ENCODE measurements around the gene PRRC2A. TPM values are rescaled to one million over a fixed set of nuclear protein-coding genes. Genes with fewer than 3 reads are reported as not detected.

The PRRC2A gene
- total RNA-seq, 4 donors from 2014 or later: 100 to 163 (median 113) TPM

- no peak for DNase-seq (ENCODE audit: low spot score in 2 of 2)
- TF ChIP-seq, protein P1, sequence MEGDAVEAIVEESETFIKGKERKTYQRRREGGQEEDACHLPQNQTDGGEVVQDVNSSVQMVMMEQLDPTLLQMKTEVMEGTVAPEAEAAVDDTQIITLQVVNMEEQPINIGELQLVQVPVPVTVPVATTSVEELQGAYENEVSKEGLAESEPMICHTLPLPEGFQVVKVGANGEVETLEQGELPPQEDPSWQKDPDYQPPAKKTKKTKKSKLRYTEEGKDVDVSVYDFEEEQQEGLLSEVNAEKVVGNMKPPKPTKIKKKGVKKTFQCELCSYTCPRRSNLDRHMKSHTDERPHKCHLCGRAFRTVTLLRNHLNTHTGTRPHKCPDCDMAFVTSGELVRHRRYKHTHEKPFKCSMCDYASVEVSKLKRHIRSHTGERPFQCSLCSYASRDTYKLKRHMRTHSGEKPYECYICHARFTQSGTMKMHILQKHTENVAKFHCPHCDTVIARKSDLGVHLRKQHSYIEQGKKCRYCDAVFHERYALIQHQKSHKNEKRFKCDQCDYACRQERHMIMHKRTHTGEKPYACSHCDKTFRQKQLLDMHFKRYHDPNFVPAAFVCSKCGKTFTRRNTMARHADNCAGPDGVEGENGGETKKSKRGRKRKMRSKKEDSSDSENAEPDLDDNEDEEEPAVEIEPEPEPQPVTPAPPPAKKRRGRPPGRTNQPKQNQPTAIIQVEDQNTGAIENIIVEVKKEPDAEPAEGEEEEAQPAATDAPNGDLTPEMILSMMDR (IDR thresholded peaks at IDR 0.05): no peak
- TF ChIP-seq POLR2AphosphoS5 (IDR thresholded peaks at IDR 0.05): no peak
- no peak for TF ChIP-seq POLR2A (IDR thresholded peaks at IDR 0.05)
- TF ChIP-seq EP300 (IDR thresholded peaks at IDR 0.05): no peak
- 78% methylated on average over 11 of the region's 12 CpGs for WGBS
- H3K4me3 ChIP-seq: no peak overlapping the region
- H3K36me3 ChIP-seq: no peaks in the 10 kb centered on the region
- H3K27ac ChIP-seq: no peak overlapping the region
- no peaks in the 10 kb centered on the region for H3K27me3 ChIP-seq
- peaks cover 17% of the 10 kb centered on the region for H3K4me1 ChIP-seq
- no peaks in the 10 kb centered on the region for H3K9me3 ChIP-seq
Measured at GRCh38 chr6:31578184-31579118, 42.1 kb upstream of the PRRC2A start.

DNA sequence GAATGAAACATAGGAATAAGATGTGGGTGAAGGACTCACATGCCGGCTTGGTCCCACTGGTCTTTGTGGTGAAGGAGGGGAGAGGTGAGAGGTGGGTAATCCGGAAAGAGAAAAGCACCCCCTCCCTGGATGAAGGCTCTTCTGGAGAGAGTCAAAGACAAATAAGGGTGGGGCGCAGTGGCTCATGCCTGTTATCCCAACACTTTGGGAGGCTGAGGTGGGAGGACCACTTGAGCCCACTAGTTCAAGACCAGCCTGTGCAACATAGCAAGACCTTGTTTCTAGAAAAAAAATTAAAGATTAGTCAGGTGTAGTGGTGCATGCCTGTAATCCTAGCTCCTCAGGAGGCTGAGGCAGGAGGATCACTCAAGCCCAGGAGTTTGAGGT is 41.4 kb upstream of the PRRC2A start:
- no peak overlapping the region for H3K27ac ChIP-seq
- H3K9me3 ChIP-seq: no peaks in the 10 kb centered on the region
- 93% methylated on average over 3 of the region's 3 CpGs for WGBS
- H3K36me3 ChIP-seq: no peaks in the 10 kb centered on the region
- no peak overlapping the region for H3K4me3 ChIP-seq
- H3K27me3 ChIP-seq: no peaks in the 10 kb centered on the region
- DNase-seq (ENCODE audit: low spot score in 2 of 2): no peak
- peaks cover 17% of the 10 kb centered on the region for H3K4me1 ChIP-seq
- TF ChIP-seq, protein P1 (IDR thresholded peaks at IDR 0.05): no peak
- TF ChIP-seq POLR2AphosphoS5 (IDR thresholded peaks at IDR 0.05) (no peak), EP300 (IDR thresholded peaks at IDR 0.05) (no peak), POLR2A (IDR thresholded peaks at IDR 0.05) (no peak)

- Histone ChIP-seq H3K27me3 (no peaks in the 10 kb centered on the region), H3K4me1 (peaks cover 17% of the 10 kb centered on the region), H3K9me3 (no peaks in the 10 kb centered on the region), H3K4me3 (no peak overlapping the region), H3K27ac (no peak overlapping the region), H3K36me3 (no peaks in the 10 kb centered on the region)
- TF ChIP-seq EP300 (IDR thresholded peaks at IDR 0.05) (no peak), POLR2AphosphoS5 (IDR thresholded peaks at IDR 0.05) (no peak), POLR2A (IDR thresholded peaks at IDR 0.05) (no peak)
- TF ChIP-seq, protein P1 (IDR thresholded peaks at IDR 0.05): no peak
- WGBS: 90% methylated on average over 8 of the region's 8 CpGs
- no peak for DNase-seq (ENCODE audit: low spot score in 2 of 2)
Measured at GRCh38 chr6:31579546-31580437, 40.7 kb upstream of the PRRC2A start.

GRCh38 chr6:31580438-31580740 is 40.1 kb upstream of the PRRC2A start:
- Histone ChIP-seq H3K4me3 (peak overlapping the region; percentile 62), H3K9me3 (no peaks in the 10 kb centered on the region), H3K4me1 (peaks cover 12% of the 10 kb centered on the region), H3K36me3 (no peaks in the 10 kb centered on the region), H3K27me3 (no peaks in the 10 kb centered on the region), H3K27ac (no peak overlapping the region)
- no peak for DNase-seq (ENCODE audit: low spot score in 2 of 2)
- TF ChIP-seq POLR2AphosphoS5 (IDR thresholded peaks at IDR 0.05) (no peak), POLR2A (IDR thresholded peaks at IDR 0.05) (no peak), EP300 (IDR thresholded peaks at IDR 0.05) (no peak)
- TF ChIP-seq, protein P1 (IDR thresholded peaks at IDR 0.05): no peak
- 34% methylated on average over 11 of the region's 11 CpGs for WGBS

Data from suprapubic skin (tissue), 4 donors.